NCI-H2081 treated with DMSO at 0.1 percent for 48 hours (cell line): ENCODE results near the gene MTMR12.
"Not testable (repeated sequence)": the region's sequence is repeated elsewhere in the genome, so short reads cannot be mapped to it uniquely, and the experiment has no call there.

ENCODE experiments used
- DNase-seq: peaks from one replicate; lab custom pipeline; 2025; lab: John Stamatoyannopoulos, UW

Gene MTMR12

GRCh38 chr5:32232441-32233219 lies 80.1 kb downstream of the MTMR12 start:
- peak; percentile 51 for DNase-seq

GRCh38 chr5:32231929-32232328 lies 80.8 kb downstream of the MTMR12 start:
- DNase-seq: no peak

GRCh38 chr5:32231241-32231640 lies 81.5 kb downstream of the MTMR12 start:
- no peak for DNase-seq

GRCh38 chr5:32230356-32231099 lies 82.2 kb downstream of the MTMR12 start:
- DNase-seq: no peak

GRCh38 chr5:32229586-32229985 lies 83.2 kb downstream of the MTMR12 start:
- no peak for DNase-seq

- DNase-seq: no peak
Observed at GRCh38 chr5:32228816-32229215, 83.9 kb downstream of the MTMR12 start.

GRCh38 chr5:32225445-32225844 lies 87.3 kb downstream of the MTMR12 start:
- no peak for DNase-seq

- no peak for DNase-seq
Observed at GRCh38 chr5:32223972-32224609, 88.6 kb downstream of the MTMR12 start.

- DNase-seq: peak; percentile 58
Observed at GRCh38 chr5:32222723-32223470, 89.8 kb downstream of the MTMR12 start.

- DNase-seq: no peak
Observed at GRCh38 chr5:32217886-32218396, 94.8 kb downstream of the MTMR12 start.

GRCh38 chr5:32214344-32214743 lies 98.4 kb downstream of the MTMR12 start:
- not testable (repeated sequence) for DNase-seq

GRCh38 chr5:32210151-32210550 lies 102.6 kb downstream of the MTMR12 start:
- no peak for DNase-seq

- DNase-seq: not testable (repeated sequence)
Observed at GRCh38 chr5:32208837-32209236, 103.9 kb downstream of the MTMR12 start.

- DNase-seq: no peak
Observed at GRCh38 chr5:32207355-32207634, 105.4 kb downstream of the MTMR12 start.

- no peak for DNase-seq
Observed at GRCh38 chr5:32206509-32207354, 106.0 kb downstream of the MTMR12 start.

GRCh38 chr5:32206053-32206452 lies 106.7 kb downstream of the MTMR12 start:
- no peak for DNase-seq

GRCh38 chr5:32202394-32202793 lies 110.3 kb downstream of the MTMR12 start:
- DNase-seq: no peak

GRCh38 chr5:32201122-32201753 lies 111.5 kb downstream of the MTMR12 start:
- DNase-seq: no peak

GRCh38 chr5:32197032-32197431 lies 115.7 kb downstream of the MTMR12 start:
- DNase-seq: no peak

GRCh38 chr5:32195265-32195664 lies 117.5 kb downstream of the MTMR12 start:
- DNase-seq: no peak

- peak; percentile 100 for DNase-seq
Observed at GRCh38 chr5:32193591-32193990, 119.1 kb downstream of the MTMR12 start.
